Raji (cell line): ENCODE measurements around the gene PPP1R13B.
A peak's percentile ranks its signal among the peaks of the same experiment; 100 is the strongest.

ENCODE experiments used
- POLR2A ChIP-seq: IDR thresholded peaks from 2 replicates; pipeline ENCODE4 v1.6.1; 2011; ENCODE audit warnings: low read depth, low read length, control low read depth; ENCODE audit not compliant: insufficient read depth

The PPP1R13B gene

DNA sequence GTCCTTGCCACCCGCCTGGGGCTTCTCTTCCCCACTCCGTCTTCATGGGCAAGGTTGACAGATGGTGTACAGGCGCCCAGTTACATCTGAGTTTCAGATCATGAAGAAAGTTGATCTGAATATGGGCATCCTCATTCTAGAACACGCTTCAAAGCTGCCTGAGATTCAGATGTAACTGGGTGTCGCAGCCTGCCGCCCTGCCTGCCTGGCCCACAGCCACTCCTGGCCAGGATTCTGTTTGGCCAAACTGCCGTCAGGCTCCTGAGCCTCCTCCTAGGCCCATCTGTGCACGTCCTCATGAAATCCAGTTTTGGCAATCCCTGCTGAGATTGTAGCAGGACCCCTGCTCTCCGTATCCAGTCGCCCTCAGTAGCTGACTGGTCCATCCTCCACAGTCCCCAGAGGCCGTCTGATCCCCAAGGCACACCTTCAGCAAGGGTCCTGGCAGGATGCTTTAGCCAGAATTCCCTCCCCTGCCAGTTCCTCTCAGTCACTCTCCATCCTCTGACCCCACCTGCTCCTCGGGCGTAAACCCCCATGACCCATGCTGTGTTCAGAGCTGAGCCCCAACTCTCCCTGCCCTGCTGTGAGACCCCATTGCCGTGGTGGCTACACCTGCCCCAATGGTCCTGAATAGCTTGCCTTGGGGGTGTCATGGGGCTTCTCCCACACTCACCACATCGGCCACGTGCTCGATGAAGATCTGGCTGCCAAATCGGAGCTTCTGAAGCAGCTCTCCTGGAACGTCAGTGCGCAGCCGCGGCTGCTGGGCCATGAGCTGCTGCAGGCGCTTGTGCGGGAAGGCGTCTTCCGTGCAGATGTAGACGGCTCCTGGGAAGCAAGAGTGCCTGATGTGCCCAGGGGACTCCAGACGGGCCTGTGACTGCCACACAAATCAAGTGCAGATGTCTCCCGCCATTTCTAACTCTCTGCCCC, 144.6 kb downstream of the PPP1R13B start:
- TF ChIP-seq POLR2A = no peak

DNA sequence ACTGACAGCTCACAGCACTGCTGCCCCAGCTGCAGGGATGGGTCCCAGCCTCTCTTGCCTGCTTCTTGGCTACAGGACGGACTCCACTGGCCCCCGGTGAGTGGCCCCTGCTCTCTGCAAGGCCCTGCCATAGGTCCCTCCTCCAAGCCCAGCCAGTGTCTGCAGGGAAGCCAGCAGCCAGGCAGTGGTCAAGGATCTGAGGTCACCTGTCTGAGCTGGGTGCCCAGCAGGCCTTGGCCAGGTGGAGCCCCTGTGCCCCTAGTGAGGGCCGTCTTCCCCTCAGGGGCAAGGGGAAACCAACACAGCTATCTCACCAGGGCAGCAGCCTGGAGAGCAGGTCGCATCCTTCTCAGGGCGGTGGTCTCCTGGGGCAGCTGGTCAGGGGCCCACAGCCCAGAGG, 145.3 kb downstream of the PPP1R13B start:
- TF ChIP-seq POLR2A = no peak

DNA sequence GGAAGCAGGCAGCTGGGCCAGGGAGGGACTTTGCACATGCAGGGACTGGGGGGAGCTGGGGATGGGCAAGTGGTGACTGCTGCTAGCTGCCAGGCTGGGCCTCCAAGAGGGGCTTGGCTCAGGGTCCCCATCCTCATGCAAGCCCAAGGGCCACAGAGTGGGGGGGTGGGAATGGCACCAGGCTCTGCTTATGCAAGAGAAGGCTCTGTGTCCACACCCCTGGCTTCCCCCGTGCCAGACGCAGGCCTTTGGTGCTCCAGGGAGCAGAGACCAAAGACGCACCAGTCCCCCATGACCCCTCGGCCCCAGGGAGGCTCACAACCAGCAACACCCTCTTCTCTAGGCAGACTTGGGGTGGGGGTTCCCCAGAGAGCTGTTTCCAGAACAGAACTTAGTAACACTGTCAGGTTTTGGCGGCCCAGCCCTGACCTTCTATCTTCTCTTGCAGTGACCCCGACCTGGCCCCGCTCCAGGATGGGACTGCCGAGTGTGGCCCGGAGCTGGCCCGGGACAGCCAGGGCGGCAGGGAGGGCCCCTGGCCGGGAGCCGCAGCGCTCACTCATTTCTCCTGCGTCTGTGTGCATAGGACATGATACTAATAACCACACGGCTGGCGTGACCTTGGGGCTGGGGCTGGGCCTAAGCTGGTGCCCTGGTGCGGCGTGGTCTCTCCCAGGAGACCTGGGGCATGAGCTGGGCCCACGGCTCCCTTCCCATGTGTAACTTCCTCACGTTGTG, 146.5 kb downstream of the PPP1R13B start:
- TF ChIP-seq POLR2A = no peak

DNA sequence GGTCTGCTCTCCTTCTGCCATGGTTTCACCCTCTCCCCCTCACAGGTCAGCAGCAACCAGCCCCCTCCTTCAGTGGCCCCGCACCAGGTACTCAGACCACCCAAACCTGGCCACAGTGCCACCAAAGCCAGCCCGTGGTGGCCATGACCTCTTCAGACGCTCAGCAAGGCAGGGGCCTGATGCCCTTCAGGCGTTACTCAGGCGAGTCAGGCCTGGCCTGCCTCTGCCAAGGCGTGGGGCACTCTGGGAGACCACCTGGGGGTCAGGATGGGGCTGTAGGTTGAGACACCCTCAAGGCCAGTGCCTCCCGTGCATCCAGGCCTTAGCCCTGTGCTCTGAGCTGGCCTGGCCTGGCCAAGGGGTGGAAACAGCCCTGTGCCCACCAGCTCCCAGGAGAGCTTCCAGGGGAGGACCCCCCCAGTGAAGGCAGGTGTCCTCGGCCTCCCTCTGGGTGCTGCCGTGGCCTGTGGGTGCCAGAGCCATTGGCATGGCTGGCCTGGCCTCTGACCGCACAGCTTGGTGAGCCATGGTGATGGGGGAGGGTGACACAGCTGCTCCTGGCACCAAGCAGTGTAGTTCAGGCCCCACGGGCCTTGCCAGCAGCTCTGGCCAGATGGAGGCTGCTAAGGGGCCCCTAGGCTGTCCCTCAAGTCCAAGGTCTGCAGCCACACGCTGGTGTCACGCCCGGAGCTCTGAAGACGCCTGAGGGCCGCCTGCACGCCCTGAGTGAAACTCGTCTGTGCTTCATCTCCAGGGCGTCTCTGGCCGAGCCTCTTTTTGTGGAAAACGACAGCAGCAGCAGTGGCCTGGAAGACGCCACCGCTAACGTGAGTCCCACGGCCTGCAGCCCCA, 147.2 kb downstream of the PPP1R13B start:
- TF ChIP-seq POLR2A = no peak

DNA sequence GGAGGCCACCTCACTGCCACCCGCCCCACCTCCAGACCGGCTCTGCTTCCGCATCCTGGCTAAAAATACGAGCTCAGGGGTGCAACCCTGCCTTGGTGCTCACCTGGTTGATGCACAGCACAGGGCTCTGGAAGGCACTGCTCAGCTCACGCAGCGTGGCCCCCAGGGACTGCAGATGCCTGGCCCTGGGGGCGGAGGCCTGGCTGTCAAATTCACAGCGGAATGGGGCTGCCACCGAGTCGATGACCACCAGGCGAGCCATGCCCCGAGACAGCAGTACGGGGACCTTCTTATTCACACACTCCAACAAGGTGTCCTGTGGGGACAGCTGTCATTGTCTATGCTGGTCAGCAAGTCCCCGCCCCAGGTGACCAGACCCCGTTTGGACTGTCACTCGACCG, 148.1 kb downstream of the PPP1R13B start:
- no peak for TF ChIP-seq POLR2A

DNA sequence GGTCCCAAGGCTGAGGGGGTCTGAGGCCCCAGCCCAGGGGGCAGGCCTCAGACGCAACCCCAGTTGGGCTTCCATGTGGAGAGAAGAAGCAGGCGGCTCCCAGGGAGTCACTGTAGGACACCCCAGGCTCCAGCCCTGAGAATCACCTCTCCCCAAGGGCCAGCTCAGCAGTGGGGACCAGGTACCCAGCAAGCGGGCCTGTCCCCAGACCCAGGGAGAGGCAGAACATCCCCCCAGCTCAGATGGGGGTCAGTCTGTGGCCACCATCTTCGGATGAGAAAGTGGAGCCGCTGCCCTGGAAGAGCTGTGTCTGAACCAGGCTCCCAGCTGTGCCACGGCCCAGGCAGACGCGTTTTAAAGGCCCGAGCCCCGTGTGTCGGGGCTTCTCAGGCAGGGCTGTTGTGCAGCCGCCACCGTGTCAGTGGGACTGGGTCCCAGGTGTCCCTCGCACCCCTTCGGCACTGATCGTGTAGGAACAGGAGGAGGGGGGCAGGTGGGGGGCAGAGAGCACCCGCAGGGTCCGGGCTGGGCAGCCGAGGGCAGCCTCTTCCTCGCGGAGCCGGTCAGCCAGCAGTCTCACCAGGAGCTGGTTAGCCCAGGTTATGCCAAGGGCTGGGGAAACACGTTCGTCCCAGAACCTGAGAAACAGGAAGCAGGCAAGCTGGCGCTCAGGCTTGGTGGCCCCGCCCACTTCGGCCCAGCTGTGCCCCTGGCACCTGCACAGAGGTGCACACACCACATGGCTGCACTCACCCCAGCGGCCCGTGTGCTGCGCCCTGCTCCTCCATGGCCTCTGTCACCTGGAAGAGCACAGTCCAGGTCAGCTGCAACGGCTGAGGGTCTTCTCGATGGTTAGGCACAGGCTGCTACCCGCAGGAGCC, 148.8 kb downstream of the PPP1R13B start:
- no peak for TF ChIP-seq POLR2A

DNA sequence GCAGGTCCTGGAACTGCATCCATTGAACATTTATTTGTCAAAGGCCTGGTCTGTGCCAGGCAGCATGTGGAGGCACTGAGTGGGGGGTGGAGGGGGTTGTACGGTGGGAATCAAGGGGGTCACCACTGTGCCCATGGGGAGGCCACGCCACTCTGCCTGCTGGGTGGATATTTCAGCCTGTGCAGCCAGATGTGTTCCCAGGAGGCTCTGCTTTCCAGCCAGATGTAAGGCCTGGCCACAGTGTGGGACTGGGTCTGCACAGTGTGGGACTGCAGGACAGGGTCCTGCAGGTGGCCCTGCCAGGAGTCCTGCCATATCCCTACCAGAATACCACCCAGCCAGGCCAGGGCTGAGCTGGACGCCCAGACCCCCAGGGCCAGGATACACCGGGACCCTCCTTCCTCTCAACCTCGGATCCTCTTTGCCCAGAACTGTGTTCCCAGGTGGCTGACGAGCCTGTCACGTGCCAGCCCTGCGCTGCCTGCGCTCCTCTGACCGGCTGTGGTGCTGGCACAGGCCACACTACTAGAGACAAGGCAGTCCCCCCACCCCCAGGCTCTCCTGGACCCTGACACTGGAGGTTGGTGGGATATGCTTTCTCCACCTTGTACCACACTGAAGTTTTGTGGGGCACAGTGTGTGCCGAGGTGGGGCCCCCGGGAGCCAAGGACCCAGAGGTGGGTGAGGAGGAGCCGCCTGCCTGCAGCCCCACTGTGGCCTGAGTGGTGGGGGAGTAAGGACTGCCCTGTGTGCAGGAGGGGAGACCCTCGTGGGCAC, 149.6 kb downstream of the PPP1R13B start:
- TF ChIP-seq POLR2A = 0 out of 2 replicates have a peak, but pooled peaks have one; percentile 5

DNA sequence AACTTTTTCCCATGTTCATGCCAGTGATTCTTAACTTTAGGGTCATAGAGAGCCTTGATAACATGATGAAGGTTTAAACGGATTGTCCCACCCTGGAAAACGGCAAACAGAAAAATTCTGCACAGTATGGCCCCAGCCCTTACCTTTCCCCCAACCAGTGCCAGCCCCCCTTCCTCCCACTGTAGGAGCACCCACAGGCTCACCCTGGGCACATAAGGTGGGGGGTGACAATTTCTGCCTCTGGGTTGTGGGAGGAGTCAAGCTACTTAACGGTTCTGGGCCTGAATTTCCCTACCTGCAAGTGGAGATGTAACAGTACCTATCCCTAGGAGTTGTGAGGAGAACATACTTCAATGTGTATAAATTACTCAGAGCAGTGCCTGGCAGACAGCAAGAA, 150.2 kb downstream of the PPP1R13B start:
- TF ChIP-seq POLR2A = no peak

DNA sequence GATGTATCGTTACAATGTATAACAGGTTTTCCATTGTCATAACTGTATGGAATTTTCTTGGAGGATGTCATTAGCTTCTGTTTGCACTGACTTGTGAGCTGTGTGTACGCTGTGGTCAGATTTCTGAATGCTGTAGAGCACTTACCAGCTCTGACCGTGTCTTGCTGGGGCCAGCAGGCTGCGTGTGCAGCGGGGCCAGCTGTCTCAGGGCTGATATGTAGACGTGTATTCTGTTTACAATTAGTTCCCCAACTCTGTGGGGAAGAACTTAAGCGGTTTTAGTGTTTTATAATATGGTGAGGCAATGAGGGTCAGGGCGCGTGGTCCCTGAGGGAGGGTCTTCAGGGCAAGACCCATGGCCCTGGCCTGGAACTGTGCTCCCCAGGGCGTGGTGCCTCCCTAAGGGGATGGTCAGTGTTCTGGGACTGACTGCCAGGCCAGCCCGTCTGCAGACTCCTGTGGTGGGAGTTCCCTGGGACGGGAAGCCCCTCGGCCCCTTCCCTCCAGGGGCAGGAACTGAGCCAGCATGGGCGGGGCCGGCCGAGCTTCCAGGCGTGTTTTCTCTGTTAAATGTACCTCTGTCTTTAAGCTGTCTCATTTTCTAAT, 150.8 kb downstream of the PPP1R13B start:
- no peak for TF ChIP-seq POLR2A

DNA sequence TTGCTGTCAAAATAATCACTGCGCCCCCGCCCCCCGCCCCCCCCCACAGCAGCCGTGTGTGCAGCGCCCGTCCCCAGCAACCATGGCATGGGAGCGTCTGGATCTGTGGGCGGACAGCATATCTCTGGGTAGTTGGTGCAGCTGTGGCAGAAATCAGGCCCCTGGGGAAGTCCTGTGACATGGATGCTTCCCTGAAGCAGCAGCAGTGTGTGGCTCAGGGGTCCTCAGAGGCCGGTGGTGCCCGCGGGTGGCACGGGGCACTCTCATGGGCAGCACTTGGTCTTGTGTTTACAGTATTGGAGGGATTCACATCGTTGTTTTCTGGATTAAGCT, 151.3 kb downstream of the PPP1R13B start:
- TF ChIP-seq POLR2A = no peak

DNA sequence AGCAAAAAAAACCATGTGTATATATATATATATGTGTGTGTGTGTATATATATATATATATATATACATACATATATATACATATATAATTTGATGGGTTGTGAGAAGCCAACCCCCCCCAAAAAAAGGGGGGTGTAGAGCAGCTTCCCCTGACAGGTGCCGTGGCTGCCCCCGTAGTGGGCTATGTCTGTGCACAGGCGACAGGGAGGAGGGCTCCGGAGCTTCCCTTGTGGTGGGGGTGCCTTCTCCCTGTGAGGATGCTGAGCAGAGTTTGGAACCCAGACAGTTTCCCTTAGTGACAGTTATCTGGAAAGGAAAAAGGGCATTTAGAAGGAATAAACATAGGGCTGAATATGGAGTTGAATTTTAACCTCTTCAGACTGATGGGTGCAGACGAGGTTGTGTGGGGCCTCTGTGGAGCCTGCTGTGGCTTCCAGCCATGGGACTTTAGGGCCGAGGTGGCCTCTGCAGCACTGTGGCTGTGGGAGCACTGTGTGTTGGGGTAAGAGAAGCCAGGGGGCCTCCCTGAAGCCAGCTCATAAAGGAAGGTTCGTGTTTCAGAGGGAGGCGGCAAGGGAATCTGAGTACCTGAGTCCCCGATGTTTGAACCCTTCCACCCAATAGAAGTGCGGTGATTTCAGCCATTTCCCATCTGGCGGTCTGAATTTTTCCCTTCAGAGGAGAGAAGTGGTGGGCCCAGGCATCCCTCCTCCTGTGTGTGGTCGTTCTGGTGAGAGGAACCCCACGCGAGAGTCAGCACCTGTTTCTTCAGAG, 151.9 kb downstream of the PPP1R13B start:
- TF ChIP-seq POLR2A = no peak

DNA sequence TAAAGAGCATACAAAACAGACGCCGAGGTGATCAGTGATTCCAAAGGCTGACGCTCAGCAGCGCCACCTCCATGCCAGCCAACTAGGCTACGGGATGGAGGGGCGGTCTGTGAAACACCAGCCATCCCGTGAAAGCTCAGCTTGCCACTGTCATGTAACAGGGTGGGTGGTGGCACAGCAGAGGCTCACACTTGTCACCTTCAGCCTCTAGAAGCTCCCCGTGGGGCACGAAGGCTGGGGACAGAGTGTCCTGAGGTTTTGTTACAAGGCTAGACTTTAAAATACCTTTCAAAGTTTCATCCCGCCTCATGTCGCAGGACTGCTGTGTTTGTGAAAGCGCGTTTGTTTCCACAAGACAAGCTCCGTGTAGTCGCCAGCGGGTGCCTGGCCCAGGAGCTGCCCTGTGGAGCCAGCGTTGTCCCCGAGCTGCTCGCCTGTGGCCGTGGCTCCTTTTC, 152.8 kb downstream of the PPP1R13B start:
- no peak for TF ChIP-seq POLR2A
